Stomach (tissue), 4 donors: ENCODE results near the gene RNU6-1.

ENCODE experiments used
- CTCF ChIP-seq, 7 experiments: fragments of 450-650 bp in 4 of 7; fragments of 200-600 bp in 3 of 7; sonication (generic) in 3 of 7; IDR thresholded peaks; one replicate each; pipeline ENCODE4 v1.5.1; 2016 to 2019; ENCODE audit warnings: antibody characterized with exemption in 7 of 7, control low read depth in 2 of 7, mild to moderate bottlenecking in 1 of 7
- EP300 ChIP-seq: sonication (generic); formaldehyde crosslinking; IDR thresholded peaks from one replicate; pipeline ENCODE4 v1.6.1; 2017; ENCODE audit warnings: antibody characterized with exemption
- POLR2A ChIP-seq, 4 donors: fragments of 450-650 bp; IDR thresholded peaks; one replicate each; pipeline ENCODE4 v1.6.1; 2016; ENCODE audit warnings: antibody characterized with exemption in 4 of 4, control low read depth in 2 of 4, mild to moderate bottlenecking in 1 of 4, moderate library complexity in 1 of 4
- POLR2AphosphoS5 ChIP-seq, 3 donors: sonication (generic); formaldehyde crosslinking; IDR thresholded peaks; one replicate each; pipeline ENCODE4 v1.6.1; 2016; ENCODE audit warnings: antibody characterized with exemption in 3 of 3

DNA sequence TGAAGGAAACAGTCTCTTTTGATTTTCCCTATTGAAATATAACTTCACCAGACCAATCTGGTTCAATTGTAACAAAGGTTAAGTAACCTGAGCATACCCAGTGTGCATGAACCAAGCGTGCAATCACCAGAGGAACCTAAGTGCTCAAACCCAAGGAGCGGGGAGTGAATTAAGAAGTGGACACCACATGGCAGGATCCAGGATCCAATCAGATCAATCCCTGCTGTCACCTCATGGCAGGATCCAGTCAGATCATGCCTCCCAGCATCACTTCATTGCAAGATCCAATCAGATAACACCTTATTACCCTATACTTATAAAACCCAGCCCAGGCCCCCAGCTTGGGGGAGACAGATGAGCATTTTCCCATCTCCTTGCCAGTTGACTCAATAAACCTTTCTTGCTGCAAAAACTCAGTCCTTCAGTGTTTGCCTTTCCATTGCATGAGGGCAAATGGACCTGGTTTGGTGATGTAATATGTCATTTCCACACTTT lies 38.9 kb upstream of the RNU6-1 start:
- TF ChIP-seq CTCF (IDR thresholded peaks at IDR 0.05) (no peak), POLR2AphosphoS5 (IDR thresholded peaks at IDR 0.05) (no peak), POLR2A (IDR thresholded peaks at IDR 0.05) (no peak), EP300 (no peak)
